Left forelimb (tissue), 1 donor: ENCODE results near the gene CHMP6.

Source experiments
- DNase-seq: peaks from one replicate; pipeline ENCODE4 v3.0.0-alpha.2; 2018; ENCODE audit warnings: low spot score

Gene CHMP6

DNA sequence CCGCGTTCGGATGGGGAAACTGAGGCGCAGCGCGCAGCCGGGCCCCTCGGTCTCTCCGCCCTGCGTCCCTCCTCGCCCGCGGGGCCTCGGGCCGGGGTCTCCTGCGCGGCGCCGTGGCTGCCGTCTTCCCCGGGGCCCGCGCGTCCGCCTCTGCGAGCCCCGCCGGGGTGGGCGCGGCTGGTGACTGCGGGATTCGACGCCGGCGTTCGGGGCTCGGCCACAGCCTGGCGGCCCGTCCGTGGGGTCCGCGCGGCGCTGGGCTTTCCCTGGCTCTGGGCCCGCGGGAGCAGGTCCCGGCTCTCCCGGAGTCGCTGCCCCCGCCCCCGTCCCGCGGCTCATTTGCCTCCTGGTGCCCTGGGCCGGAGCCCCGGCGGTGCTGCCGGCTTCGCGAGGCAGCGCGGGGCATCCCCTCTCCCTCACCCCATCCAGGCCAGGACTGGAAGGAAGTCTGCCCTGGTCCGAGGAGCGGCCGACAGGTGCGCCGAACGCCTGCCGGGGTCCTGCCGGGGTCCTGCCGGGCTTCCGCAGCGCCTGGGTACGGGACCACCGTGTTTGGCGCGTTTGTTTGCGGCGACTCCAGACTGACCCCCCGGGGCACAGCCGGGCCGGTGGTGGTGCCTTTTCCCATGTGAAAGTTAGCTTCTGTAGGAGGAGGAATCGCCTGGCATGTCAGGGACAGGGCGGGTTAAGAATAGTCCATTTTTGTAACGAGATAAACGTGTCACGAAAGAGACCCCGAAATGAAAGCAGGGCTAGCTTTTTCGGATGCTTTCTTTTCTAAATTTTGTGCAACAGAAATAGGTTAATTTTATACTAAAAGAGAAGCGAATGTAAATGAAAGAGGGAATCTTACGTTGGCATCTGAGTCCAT lies 671 bp downstream of the CHMP6 start:
- DNase-seq: no peak

GRCh38 chr17:80992948-80993624 lies 1.4 kb downstream of the CHMP6 start:
- DNase-seq: no peak

GRCh38 chr17:80995131-80995530 lies 3.5 kb downstream of the CHMP6 start:
- DNase-seq: no peak

GRCh38 chr17:80996422-80997305 lies 5.0 kb downstream of the CHMP6 start:
- DNase-seq: no peak

DNA sequence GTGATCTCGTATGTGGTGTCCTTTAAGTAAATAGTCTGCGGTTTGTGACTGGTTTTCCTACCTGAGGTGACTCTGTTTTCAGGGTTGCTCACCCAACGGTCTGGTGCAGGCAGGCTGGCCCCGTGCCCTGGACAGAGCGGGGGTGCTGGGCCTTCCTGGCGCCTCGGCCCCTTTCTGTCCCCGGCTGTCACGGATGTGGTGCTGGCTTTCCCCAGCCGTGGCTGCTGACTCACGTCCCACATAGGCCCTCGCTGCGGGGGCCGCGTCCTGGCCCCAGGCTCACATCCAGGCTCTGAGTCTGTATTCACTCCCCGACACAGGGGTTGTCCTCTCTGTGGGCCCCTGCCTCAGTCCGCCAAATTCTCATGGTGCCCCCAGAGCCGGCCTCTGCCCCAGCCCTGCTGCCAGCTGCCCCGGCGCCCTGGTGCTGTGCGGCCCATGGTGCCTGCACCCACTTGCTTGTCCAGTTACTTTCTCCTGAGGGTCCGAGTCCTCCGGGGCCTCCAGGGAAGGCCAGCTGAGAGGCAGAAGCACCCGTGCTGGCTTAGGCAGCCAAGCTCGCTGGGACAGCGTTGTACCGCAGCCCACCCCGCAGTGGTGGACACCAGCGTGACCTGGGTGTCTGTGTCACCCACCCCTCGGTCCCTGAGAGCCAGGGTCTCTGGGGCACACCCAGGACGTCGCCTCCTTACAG lies 5.9 kb downstream of the CHMP6 start:
- no peak for DNase-seq

GRCh38 chr17:80998118-80998747 lies 6.6 kb downstream of the CHMP6 start:
- no peak for DNase-seq

DNA sequence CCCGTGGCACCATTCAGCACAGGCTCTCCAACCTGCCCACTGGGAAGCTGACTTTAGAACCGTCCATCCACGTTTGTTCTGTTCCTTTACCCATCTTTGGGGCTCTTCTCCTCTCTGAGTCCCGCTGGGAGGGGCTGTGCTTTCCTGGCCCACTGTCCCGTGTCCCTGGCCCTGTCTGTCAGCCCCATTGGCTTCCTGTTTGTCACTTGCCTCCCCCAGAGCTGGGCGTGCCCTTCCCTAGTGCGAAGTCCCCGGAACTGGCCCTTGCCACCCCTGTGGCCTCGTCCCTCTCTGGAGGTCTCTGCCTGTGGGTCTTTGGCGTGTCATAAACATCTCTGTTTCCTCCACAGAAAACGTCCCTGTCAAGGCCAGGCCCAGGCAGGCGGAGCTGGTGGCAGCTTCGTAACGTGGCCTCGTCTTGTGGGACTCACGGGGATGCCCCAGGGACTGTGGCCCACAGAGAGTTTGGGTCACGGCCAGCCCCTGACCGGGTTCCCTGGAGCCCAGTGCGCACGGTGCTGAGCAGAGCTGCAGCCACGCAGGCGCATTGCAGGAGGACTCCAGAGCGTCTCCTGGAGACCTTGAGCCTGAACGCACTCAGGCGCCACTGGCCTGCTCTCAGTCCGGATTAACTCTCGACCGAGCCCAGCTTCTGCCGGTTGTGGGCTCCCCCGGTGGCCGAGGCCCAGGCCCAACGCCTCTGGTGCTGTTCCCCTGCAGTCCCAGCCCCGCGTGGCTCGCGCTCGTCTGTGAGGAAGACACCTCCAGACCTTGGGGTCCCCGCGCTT lies 7.3 kb downstream of the CHMP6 start:
- no peak for DNase-seq

DNA sequence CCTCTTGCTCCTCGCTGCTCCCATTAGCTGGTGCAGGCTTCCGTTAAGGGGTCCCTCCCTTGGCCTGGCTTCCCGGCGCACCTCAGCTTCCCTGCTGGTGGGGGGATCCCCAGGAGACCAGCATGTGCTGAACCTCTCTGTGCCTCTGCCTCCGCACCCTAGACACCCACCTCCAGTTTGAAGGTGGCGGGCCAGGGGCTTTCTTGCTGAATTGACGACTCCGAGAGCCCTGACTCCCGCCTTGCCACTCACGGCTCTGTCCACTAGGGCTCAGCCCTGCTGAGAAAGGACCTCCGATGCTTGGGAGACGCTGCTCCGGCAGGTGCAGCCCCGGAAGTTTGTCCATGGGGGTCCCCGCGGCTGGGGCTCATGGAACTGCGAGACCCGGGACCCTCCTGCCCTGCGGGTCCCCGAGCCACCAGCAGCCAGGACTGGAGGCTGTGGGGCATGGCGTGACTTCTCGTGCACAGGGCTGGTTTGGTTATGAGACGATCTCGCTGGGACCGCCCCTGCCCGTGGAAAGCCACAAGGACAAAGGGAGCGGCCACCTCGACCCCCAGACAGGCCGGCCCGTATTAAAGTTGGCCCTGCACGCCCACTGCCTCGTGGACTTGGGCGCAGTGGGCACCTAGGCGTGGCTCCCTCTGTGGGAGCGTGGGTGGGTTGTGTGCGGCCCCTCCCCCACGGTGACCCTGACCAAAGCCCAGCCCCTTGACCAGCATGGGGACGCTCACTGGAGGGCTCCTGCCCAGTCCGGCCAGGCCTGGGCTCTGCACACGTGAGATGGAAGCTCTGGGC lies 8.1 kb downstream of the CHMP6 start:
- DNase-seq: no peak

GRCh38 chr17:81000334-81000630 lies 8.6 kb downstream of the CHMP6 start:
- no peak for DNase-seq

- DNase-seq: no peak
These were observed 9.2 kb downstream of the CHMP6 start for GRCh38 chr17:81000631-81001357.

DNA sequence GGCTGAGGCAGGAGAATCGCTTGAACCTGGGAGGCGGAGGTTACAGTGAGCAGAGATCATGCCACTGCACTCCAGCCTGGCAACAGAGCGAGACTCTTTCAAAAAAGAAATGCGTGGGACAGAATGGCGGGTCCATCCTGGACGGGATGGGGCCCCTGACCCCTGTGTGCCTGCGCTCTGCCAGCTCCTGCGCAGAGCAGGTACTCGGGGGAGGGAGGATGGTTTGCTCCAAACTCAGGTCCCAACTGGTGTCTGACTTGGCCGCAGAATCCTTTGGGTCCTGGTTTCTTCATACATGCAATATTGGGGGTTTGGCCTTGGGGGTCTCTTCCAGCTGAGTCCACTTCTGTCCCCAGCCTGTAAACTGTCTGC lies 10.4 kb downstream of the CHMP6 start:
- DNase-seq: no peak

DNA sequence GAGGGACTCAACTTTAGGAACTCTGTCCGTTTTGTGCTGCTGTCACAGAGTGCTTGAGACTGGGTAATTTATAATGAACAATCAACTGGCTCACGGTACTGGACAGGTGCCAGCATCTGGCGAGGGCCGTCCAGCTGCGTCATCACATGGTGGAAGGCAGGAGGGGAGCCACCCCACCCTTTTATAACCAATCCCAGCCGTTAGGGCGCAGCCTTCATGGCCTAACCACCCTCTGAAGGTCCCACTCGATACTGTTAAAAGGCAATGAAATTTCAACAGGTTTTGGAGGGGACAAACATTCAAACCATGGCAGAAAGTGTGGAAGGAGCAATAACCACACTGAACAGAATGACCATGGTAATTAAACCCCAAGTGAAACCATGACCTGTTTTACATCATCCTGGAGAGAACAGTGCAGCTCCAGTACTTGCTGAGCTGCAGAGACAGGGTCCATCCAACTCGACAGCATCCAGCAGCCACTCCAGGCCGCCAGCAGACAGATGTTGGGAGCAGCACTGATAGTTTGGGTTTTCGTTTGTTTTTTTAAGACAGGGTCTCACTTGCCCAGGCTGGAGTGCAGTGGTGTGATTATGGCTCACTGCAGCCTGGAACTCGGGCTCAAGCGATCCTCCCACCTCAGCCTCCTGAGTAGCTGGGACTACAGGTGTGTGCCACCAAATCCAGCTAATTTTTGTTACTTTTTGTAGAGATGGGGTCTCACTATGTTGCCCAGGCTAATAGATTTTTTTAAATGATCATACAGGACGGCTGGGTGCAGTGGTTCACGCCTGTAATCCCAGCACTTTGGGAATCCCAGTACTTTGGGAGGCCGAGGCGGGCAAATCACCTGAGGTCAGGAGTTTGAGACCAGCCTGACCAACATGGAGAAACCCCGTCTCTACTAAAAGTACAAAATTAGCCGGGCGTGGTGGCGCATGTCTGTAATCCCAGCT lies 11.0 kb downstream of the CHMP6 start:
- DNase-seq: no peak

- DNase-seq: no peak
These were observed 12.3 kb downstream of the CHMP6 start for GRCh38 chr17:81003711-81004475.

DNA sequence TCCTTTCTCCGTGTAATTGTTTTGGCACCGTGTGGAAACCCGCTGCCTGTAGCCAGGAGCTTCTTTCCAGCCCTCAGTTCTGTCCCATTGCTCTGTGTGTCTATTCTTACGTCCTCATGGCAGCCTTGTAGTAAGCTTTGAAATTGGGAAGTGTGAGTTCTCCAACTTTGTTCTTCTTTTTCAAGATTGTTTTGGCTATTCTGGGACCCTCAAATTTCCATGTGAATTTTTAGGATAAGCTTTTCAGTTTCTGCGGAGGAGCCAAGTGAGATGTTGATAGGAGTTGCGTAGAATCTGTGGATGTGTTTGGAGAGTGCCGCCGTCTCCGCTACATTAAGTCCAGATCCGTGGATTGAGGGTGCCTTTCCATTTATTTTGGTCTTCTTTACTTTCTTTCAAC lies 15.2 kb downstream of the CHMP6 start:
- no peak for DNase-seq

- DNase-seq: no peak
These were observed 16.5 kb downstream of the CHMP6 start for GRCh38 chr17:81008140-81008539.

DNA sequence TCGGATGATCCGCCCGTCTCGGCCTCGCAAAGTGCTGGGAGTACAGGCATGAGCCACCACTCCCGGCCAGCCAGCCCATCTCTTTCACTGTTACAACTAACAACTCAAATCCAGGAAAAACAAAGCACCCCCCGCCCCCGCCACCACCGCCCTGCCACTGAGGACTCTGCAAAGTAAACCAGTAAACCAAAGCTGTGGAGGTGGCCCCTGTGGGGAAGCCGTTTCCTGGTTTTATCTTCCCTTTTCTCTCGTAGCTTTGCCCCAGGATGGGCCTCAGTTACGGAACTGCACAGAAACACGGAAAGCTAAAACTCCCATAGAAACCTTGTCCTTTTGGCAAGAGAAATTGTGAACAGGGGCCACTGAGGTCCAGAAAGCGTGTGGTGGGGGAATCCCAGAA lies 17.5 kb downstream of the CHMP6 start:
- no peak for DNase-seq

GRCh38 chr17:81010935-81011334 lies 19.3 kb downstream of the CHMP6 start:
- no peak for DNase-seq
